ENCODE data around the gene TIGD4.

The TIGD4 gene

DNA sequence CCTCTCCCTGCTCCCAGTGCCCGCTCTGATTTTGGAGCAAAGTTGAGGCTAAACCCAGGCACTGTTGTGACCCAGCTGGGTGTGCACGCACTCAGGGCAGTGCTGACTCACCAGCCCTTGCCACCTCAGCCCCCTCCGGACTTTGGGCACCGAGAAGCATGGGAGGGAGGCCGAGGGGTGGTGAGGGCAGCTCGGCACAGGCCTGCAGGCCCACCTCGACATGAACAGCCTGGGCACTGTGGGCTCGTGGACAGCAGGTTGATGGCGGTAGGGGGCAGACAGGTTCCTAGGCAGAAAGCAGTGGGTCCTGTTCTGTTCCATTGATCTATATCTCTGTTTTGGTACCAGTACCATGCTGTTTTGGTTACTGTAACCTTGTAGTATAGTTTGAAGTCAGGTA, 30.9 kb downstream of the TIGD4 start:
- Mint-ChIP-seq H3K4me1 (no peaks in the 10 kb centered on the region), H3K4me3 (no peak overlapping the region), H3K9me3 (no peaks in the 10 kb centered on the region), H3K27me3 (no peaks in the 10 kb centered on the region), H3K36me3 (no peaks in the 10 kb centered on the region), H3K27ac (no peak overlapping the region)

- Mint-ChIP-seq H3K27me3 (no peaks in the 10 kb centered on the region), H3K4me1 (no peaks in the 10 kb centered on the region), H3K9me3 (no peaks in the 10 kb centered on the region), H3K4me3 (no peak overlapping the region), H3K27ac (no peak overlapping the region), H3K36me3 (no peaks in the 10 kb centered on the region)
Observed at GRCh38 chr4:152747444-152747843, 32.1 kb downstream of the TIGD4 start.

GRCh38 chr4:152738827-152739226, 40.7 kb downstream of the TIGD4 start:
- Mint-ChIP-seq H3K9me3 (no peaks in the 10 kb centered on the region), H3K4me3 (no peak overlapping the region), H3K27ac (no peak overlapping the region), H3K36me3 (no peaks in the 10 kb centered on the region), H3K27me3 (no peaks in the 10 kb centered on the region), H3K4me1 (no peaks in the 10 kb centered on the region)

DNA sequence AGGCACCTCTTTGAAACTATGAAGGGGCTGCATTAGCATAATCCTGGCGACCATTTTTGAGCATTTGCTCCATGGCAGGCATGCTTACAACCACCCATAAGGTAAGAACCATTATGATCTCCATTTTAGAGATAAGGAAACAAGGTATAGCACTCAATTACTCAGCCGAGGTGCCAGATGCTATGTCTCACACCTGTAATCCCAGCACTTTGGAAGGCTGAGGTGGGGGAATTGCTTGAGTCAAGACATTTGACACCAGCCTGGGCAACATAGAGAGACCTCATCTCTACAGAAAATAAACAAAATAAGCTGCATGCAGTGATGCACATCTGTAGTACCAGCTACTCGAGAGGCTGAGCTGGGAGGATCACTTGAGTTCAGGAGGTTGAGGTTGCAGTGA, 43.6 kb downstream of the TIGD4 start:
- H3K4me3 Mint-ChIP-seq = no peak overlapping the region
- H3K27ac Mint-ChIP-seq = no peak overlapping the region
- no peaks in the 10 kb centered on the region for H3K36me3 Mint-ChIP-seq
- no peaks in the 10 kb centered on the region for H3K27me3 Mint-ChIP-seq
- no peaks in the 10 kb centered on the region for H3K4me1 Mint-ChIP-seq
- H3K9me3 Mint-ChIP-seq = no peaks in the 10 kb centered on the region

- Mint-ChIP-seq H3K4me1 (no peaks in the 10 kb centered on the region), H3K4me3 (no peak overlapping the region), H3K27ac (no peak overlapping the region), H3K9me3 (no peaks in the 10 kb centered on the region), H3K27me3 (no peaks in the 10 kb centered on the region), H3K36me3 (no peaks in the 10 kb centered on the region)
Observed at GRCh38 chr4:152735396-152735859, 44.1 kb downstream of the TIGD4 start.

- Mint-ChIP-seq H3K27me3 (no peaks in the 10 kb centered on the region), H3K4me1 (no peaks in the 10 kb centered on the region), H3K4me3 (no peak overlapping the region), H3K27ac (no peak overlapping the region), H3K36me3 (no peaks in the 10 kb centered on the region), H3K9me3 (no peaks in the 10 kb centered on the region)
Observed at GRCh38 chr4:152734699-152735050, 44.9 kb downstream of the TIGD4 start.

DNA sequence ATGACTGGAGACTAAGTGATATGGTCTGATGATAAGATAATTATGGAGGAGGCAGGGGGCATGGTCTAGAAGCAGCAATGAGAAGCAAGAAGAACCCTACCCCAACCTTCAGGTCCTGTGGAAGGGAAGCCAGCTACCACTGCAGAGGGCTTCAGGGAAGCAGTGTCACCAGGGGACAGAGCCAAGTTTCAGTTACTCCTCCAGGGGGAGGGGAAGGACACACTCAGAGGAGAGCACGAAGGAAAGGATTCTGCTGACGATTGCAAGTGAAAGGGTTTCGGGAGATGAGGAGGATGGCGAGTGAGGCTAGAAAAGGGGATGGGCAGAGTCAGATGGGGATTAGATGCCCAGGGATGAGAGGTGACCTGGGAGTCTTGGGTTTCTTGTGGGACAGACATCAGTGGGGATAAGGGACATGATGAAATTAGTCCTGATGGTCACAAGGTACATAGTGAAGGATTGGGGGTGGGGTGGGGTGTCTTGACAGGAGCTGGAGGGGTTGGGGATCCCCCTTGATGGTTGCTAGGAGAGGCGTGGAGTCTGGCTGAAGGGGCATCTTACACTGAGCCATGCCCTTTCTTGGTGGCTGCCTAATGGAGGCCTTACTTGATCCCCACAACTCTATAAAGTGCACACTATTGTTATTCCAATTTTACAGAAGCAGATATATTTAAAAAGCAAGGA, 45.4 kb downstream of the TIGD4 start:
- Mint-ChIP-seq H3K36me3 (no peaks in the 10 kb centered on the region), H3K4me3 (no peak overlapping the region), H3K4me1 (no peaks in the 10 kb centered on the region), H3K27me3 (no peaks in the 10 kb centered on the region), H3K27ac (no peak overlapping the region), H3K9me3 (no peaks in the 10 kb centered on the region)

DNA sequence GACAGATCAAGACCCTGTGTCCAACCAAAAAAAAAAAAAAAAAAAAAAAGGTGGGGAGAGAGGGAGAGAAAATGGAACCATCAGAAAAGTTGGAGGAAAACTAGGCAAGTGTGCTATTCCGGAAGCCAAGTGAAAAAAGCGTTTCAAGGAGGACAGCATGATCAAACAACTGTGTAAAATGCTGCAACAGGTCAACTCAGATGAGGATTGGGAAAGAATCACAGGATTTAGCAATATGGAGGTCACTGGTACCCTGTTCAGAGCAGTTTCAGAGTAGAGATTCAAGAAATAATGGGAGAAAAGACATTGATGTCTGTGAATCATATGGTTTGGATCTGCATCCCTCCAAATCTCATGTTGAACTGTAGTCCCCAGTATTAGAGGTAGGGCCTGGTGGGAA, 47.5 kb downstream of the TIGD4 start:
- H3K27me3 Mint-ChIP-seq = no peaks in the 10 kb centered on the region
- no peaks in the 10 kb centered on the region for H3K4me1 Mint-ChIP-seq
- no peak overlapping the region for H3K27ac Mint-ChIP-seq
- H3K36me3 Mint-ChIP-seq = no peaks in the 10 kb centered on the region
- H3K4me3 Mint-ChIP-seq = no peak overlapping the region
- H3K9me3 Mint-ChIP-seq = no peaks in the 10 kb centered on the region

DNA sequence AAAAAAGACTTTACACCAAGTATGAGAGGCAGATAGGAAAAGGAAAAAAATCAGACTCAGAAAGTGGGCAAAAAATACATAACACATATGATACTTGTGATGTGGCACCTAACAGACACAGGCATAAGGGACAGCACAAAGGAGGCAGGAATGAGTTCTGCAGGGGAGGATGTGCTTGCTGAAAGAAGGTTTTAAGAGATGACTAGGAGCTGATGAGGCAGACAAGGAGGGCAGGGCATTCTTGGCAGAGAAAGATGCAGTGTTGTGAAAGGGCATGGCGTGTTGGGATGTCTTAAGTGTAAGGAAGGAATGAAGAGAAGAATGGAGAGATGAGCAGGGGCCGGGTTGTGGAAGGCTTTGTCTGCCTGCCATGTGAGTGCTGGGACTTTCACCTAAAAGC, 50.1 kb downstream of the TIGD4 start:
- Mint-ChIP-seq H3K9me3 (no peaks in the 10 kb centered on the region), H3K4me3 (no peak overlapping the region), H3K36me3 (no peaks in the 10 kb centered on the region), H3K27ac (no peak overlapping the region), H3K27me3 (no peaks in the 10 kb centered on the region), H3K4me1 (no peaks in the 10 kb centered on the region)

DNA sequence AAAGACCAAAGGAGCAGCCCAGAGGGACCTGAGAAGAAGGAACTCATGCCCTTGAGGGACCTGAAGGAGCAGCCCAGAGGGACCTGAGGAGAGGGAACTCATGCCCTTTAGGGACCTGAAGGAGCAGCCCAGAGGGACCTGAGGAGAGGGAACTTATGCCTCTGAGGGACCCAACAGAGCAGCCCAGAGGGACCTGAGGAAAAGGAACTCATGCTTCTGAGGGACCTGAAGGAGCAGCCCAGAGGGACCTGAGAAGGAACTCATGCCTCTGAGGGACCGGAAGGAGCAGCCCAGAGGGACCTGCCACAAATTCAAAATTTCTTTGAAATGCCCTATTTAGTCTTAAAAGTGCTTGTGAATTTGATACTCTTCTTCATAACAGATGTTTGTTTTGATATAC, 51.2 kb downstream of the TIGD4 start:
- H3K36me3 Mint-ChIP-seq = no peaks in the 10 kb centered on the region
- no peaks in the 10 kb centered on the region for H3K27me3 Mint-ChIP-seq
- no peaks in the 10 kb centered on the region for H3K4me1 Mint-ChIP-seq
- H3K27ac Mint-ChIP-seq = no peak overlapping the region
- no peak overlapping the region for H3K4me3 Mint-ChIP-seq
- H3K9me3 Mint-ChIP-seq = no peaks in the 10 kb centered on the region

DNA sequence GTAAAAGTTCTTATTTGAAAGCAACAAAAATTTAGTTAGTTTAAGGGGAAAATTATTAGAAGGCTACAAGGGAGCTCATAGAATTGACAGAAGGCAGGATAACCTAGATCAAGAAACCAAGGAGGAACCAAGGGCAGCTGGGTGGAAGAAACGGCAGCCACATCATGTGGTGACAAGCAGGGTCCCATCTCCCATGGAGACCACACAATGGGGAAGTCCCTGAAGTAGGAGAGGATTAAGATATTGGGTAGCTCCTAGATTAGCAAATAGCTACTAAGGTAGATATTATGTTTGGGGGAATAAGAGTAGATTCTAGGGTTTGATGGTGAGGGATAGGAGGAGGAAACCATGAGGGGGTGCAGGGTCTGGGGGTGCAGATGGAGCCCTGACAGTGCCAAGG, 51.7 kb downstream of the TIGD4 start:
- no peaks in the 10 kb centered on the region for H3K9me3 Mint-ChIP-seq
- H3K36me3 Mint-ChIP-seq = no peaks in the 10 kb centered on the region
- no peak overlapping the region for H3K27ac Mint-ChIP-seq
- H3K4me1 Mint-ChIP-seq = no peaks in the 10 kb centered on the region
- no peaks in the 10 kb centered on the region for H3K27me3 Mint-ChIP-seq
- H3K4me3 Mint-ChIP-seq = no peak overlapping the region

GRCh38 chr4:152724494-152724893, 55.0 kb downstream of the TIGD4 start:
- H3K4me1 Mint-ChIP-seq = no peaks in the 10 kb centered on the region
- H3K27me3 Mint-ChIP-seq = no peaks in the 10 kb centered on the region
- H3K9me3 Mint-ChIP-seq = no peaks in the 10 kb centered on the region
- no peak overlapping the region for H3K4me3 Mint-ChIP-seq
- no peak overlapping the region for H3K27ac Mint-ChIP-seq
- no peaks in the 10 kb centered on the region for H3K36me3 Mint-ChIP-seq

- no peaks in the 10 kb centered on the region for H3K27me3 Mint-ChIP-seq
- no peak overlapping the region for H3K4me3 Mint-ChIP-seq
- no peaks in the 10 kb centered on the region for H3K9me3 Mint-ChIP-seq
- no peak overlapping the region for H3K27ac Mint-ChIP-seq
- no peaks in the 10 kb centered on the region for H3K36me3 Mint-ChIP-seq
- no peaks in the 10 kb centered on the region for H3K4me1 Mint-ChIP-seq
Observed at GRCh38 chr4:152723236-152723635, 56.3 kb downstream of the TIGD4 start.

- Mint-ChIP-seq H3K27me3 (no peaks in the 10 kb centered on the region), H3K9me3 (peaks cover 8% of the 10 kb centered on the region), H3K4me3 (no peak overlapping the region), H3K27ac (no peak overlapping the region), H3K4me1 (no peaks in the 10 kb centered on the region), H3K36me3 (peaks cover 5% of the 10 kb centered on the region)
Observed at GRCh38 chr4:152719801-152720556, 59.6 kb downstream of the TIGD4 start.

All from activated naive CD4-positive, alpha-beta T cell treated with anti-CD3 and anti-CD28 coated beads, Interleukin-2, amount 50 U/mL, for 24 hours (primary cell).